ENCODE data around the gene AFG3L2.

DNA sequence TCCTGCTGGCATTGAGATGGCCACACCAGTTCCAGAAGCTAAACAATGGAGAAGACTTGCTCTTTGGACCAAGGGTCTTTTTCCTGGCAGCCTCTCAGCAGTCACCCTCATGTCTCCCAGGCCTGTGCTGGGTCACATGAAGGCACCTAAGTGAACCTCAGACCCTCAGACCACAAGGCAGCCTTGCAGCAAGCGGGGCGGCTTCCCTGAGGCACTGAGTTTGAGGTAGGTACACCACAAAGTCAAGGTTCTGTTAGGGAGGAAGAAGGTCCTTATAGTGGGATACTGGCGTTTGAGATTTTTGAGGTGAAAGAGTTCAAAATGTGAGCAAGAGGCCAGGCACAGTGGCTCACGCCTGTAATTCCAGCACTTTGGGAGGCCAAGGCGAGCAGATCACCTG is 22.2 kb upstream of the AFG3L2 start:
- TF ChIP-seq TCF7L2 (IDR thresholded peaks at IDR 0.05; ENCODE audit: borderline replicate concordance, extremely low read depth, insufficient read depth, insufficient read length): no peak
- TF ChIP-seq, protein P1, sequence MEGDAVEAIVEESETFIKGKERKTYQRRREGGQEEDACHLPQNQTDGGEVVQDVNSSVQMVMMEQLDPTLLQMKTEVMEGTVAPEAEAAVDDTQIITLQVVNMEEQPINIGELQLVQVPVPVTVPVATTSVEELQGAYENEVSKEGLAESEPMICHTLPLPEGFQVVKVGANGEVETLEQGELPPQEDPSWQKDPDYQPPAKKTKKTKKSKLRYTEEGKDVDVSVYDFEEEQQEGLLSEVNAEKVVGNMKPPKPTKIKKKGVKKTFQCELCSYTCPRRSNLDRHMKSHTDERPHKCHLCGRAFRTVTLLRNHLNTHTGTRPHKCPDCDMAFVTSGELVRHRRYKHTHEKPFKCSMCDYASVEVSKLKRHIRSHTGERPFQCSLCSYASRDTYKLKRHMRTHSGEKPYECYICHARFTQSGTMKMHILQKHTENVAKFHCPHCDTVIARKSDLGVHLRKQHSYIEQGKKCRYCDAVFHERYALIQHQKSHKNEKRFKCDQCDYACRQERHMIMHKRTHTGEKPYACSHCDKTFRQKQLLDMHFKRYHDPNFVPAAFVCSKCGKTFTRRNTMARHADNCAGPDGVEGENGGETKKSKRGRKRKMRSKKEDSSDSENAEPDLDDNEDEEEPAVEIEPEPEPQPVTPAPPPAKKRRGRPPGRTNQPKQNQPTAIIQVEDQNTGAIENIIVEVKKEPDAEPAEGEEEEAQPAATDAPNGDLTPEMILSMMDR (IDR thresholded peaks at IDR 0.05 in 2 of 3, conservative IDR thresholded peaks at IDR 0.05 in 1 of 3; ENCODE audit: borderline replicate concordance in 1 of 3, insufficient read depth in 1 of 3, low read depth in 2 of 3, low read length in 2 of 3): no peak
- TF ChIP-seq EZH2phosphoT487 (IDR thresholded peaks at IDR 0.05; ENCODE audit: borderline replicate concordance): no peak
- no peak for TF ChIP-seq POLR2A (IDR thresholded peaks at IDR 0.05; ENCODE audit: borderline replicate concordance, extremely low read depth, insufficient read depth, insufficient read length)
- no peak for TF ChIP-seq ZFX (IDR thresholded peaks at IDR 0.05)
- TF ChIP-seq, protein P2, sequence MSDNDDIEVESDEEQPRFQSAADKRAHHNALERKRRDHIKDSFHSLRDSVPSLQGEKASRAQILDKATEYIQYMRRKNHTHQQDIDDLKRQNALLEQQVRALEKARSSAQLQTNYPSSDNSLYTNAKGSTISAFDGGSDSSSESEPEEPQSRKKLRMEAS (IDR thresholded peaks at IDR 0.05): no peak
- TF ChIP-seq, protein P3, sequence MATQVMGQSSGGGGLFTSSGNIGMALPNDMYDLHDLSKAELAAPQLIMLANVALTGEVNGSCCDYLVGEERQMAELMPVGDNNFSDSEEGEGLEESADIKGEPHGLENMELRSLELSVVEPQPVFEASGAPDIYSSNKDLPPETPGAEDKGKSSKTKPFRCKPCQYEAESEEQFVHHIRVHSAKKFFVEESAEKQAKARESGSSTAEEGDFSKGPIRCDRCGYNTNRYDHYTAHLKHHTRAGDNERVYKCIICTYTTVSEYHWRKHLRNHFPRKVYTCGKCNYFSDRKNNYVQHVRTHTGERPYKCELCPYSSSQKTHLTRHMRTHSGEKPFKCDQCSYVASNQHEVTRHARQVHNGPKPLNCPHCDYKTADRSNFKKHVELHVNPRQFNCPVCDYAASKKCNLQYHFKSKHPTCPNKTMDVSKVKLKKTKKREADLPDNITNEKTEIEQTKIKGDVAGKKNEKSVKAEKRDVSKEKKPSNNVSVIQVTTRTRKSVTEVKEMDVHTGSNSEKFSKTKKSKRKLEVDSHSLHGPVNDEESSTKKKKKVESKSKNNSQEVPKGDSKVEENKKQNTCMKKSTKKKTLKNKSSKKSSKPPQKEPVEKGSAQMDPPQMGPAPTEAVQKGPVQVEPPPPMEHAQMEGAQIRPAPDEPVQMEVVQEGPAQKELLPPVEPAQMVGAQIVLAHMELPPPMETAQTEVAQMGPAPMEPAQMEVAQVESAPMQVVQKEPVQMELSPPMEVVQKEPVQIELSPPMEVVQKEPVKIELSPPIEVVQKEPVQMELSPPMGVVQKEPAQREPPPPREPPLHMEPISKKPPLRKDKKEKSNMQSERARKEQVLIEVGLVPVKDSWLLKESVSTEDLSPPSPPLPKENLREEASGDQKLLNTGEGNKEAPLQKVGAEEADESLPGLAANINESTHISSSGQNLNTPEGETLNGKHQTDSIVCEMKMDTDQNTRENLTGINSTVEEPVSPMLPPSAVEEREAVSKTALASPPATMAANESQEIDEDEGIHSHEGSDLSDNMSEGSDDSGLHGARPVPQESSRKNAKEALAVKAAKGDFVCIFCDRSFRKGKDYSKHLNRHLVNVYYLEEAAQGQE (IDR thresholded peaks at IDR 0.05; ENCODE audit: low read depth): no peak
- no peak for TF ChIP-seq SRF (IDR thresholded peaks at IDR 0.05; ENCODE audit: low read depth)
- no peak for TF ChIP-seq ZNF274 (IDR thresholded peaks at IDR 0.05; ENCODE audit: low read depth, low read length)

Measured in HCT116 (cell line).